ENCODE measurements around the gene KRT1.

- TF ChIP-seq REST (IDR thresholded peaks at IDR 0.05) (no peak), ATOH8 (CRISPR knock-in tag; IDR thresholded peaks at IDR 0.05; ENCODE audit: low read depth) (no peak), CTCF (IDR thresholded peaks at IDR 0.05) (no peak), USF2 (IDR thresholded peaks at IDR 0.05) (no peak), FOSL2 (IDR thresholded peaks at IDR 0.05) (no peak), FOSL2 (CRISPR knock-in tag; IDR thresholded peaks at IDR 0.05) (no peak), ZFP36 (IDR thresholded peaks at IDR 0.05; ENCODE audit: borderline replicate concordance, partially characterized antibody) (no peak), EHMT2 (IDR thresholded peaks at IDR 0.05; ENCODE audit: low read depth) (no peak), FOXS1 (CRISPR knock-in tag; IDR thresholded peaks at IDR 0.05) (no peak), JUN (IDR thresholded peaks at IDR 0.05) (no peak), POLR2A (IDR thresholded peaks at IDR 0.05; ENCODE audit: low read length) (no peak), NR3C1 (IDR thresholded peaks at IDR 0.05) (no peak)
Observed at GRCh38 chr12:52633383-52633782, 46.8 kb downstream of the KRT1 start.
